Measurements from ENCODE around the gene TNKS1BP1.

DNA sequence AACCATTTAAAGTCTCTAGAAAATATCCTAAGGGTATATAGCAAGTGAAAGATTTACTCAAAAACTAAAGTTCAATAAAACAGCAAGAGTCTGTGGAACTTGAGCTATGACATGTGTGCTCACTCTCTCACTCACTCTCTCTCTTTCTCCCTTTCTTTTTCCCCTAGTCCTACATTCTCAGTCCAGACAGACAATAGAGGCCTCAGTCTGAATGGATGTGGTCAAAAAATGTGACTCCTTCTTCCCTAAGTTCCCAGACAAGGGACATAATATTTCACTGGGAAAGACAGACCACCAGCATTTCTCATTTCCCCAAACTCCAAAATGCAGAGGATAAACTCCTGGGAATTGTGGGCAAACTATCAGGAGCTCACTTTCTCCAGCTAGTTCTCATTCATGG lies 70.1 kb downstream of the TNKS1BP1 start:
- TF ChIP-seq, protein P1, sequence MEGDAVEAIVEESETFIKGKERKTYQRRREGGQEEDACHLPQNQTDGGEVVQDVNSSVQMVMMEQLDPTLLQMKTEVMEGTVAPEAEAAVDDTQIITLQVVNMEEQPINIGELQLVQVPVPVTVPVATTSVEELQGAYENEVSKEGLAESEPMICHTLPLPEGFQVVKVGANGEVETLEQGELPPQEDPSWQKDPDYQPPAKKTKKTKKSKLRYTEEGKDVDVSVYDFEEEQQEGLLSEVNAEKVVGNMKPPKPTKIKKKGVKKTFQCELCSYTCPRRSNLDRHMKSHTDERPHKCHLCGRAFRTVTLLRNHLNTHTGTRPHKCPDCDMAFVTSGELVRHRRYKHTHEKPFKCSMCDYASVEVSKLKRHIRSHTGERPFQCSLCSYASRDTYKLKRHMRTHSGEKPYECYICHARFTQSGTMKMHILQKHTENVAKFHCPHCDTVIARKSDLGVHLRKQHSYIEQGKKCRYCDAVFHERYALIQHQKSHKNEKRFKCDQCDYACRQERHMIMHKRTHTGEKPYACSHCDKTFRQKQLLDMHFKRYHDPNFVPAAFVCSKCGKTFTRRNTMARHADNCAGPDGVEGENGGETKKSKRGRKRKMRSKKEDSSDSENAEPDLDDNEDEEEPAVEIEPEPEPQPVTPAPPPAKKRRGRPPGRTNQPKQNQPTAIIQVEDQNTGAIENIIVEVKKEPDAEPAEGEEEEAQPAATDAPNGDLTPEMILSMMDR (IDR thresholded peaks at IDR 0.05; ENCODE audit: poor library complexity), result no peak
- no peak for TF ChIP-seq EZH2 (IDR thresholded peaks at IDR 0.05; ENCODE audit: borderline replicate concordance)
- no peak for TF ChIP-seq EZH2phosphoT487 (IDR thresholded peaks at IDR 0.05; ENCODE audit: low read depth, severe bottlenecking, unreplicated experiment)
